Stimulated activated CD4-positive, alpha-beta T cell treated with anti-CD3 and anti-CD28 coated beads, Interleukin-4, amount 100 ng/mL, for 24 hours (primary cell): ENCODE measurements around the gene COMMD3.
"Not testable (repeated sequence)": the region's sequence is repeated elsewhere in the genome, so short reads cannot be mapped to it uniquely, and the experiment has no call there.

Source experiments
- DNase-seq: peaks from one replicate; pipeline ENCODE4 v3.0.0-alpha.2; 2020

Gene COMMD3

GRCh38 chr10:22316286-22317075 is at the start of gene COMMD3:
COMMD3 (plus strand) TSS chr10:22316388; CDS start chr10:22316418, 30 bp downstream.
- peak; percentile 78 for DNase-seq

DNA sequence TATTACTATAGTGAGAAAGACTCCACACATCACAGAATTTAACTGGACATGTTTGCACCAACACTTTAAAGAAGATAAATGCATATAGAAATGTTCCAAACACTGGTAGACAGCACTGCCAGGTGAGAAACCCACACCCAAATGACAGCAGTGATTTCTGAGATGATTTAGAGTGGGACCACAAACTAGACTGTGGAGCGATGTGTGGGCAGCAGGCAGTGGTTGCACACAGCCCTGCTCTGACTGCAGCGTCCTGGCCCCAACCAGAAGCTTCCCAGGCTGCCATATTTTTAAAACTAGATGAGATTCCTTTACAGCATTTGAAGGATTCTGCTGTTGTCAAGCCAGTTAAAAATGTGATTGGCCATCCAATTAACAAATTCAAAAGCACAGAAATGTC is 47.7 kb upstream of the COMMD3 start:
- DNase-seq, result no peak

DNA sequence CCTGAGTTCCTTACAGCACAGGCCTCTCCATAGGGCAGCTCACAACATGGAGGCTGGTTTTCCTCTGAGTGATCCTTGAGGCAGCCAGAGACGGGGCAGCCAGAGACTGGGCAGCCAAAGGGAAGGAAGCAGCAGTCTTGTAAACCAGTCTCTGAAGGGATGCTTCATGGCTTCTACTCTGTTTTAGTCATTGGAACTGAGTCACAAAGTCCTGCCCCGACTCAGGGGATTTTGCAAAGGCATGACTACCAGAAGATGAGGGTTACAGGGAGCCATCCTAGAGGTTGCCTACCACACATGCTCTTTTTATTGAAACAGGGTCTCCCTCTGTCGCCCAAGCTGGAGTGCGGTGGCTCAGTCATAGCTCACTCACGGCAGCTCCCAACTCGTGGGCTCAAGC is 44.4 kb upstream of the COMMD3 start:
- DNase-seq, result no peak

DNA sequence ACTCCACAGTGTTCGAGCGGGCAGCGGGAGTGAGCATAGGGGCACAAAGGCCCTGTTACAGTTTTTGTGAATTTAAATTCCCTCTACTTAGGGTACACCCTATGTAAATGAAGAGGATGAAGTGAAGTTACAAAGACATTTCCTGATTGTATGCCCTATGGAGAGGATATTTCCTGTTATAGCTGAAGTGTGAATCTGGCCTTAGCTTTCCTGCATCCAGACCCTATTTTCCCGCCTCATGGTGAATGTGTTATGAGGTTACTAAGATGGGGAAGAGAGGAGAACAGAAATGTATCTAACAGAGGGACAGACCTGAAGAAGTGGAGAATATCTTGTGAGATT is 37.8 kb upstream of the COMMD3 start:
- DNase-seq, result no peak

GRCh38 chr10:22280078-22280477 is 36.1 kb upstream of the COMMD3 start:
- no peak for DNase-seq

- no peak for DNase-seq
Observed at GRCh38 chr10:22285130-22285529, 31.1 kb upstream of the COMMD3 start.

- no peak for DNase-seq
Observed at GRCh38 chr10:22293747-22294404, 22.3 kb upstream of the COMMD3 start.

DNA sequence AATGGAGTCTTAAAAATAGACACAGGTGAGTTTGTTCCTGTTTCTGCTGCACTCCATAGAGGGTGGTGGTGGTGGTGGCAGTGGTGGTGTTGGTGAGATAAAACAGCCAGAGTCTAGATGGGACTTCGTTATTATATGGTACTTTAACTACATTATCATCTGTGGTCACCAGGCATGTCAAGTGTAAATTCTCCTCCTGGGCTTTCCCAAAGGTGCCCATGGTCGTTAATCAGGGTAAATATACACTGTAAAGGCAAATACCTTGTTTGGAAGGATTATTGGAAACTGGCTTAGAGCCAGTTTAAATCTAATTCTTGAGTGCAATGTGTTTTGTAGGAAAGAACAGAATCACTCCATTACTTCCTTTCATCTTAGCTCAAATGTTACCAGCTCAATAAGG is 21.5 kb upstream of the COMMD3 start:
- DNase-seq, result no peak

DNA sequence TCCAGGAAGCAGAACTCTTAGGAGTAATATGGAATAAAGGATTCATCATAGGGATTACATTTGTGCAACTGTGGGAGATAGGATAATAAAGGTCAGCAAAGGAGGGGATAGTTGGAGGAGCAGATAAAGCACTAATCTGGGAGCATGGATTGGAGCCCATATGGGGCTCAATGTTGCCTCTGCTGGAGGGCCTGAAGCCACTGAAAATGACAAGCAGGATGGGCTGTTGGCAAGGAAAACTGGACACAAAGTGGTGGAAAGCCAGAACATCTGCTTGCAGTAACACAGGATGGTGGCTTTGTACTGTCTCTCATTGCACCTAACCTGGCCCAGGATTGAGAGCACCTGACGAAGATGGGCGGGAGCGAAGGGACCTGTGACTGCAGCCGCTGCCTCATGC is 15.0 kb upstream of the COMMD3 start:
- DNase-seq, result no peak

DNA sequence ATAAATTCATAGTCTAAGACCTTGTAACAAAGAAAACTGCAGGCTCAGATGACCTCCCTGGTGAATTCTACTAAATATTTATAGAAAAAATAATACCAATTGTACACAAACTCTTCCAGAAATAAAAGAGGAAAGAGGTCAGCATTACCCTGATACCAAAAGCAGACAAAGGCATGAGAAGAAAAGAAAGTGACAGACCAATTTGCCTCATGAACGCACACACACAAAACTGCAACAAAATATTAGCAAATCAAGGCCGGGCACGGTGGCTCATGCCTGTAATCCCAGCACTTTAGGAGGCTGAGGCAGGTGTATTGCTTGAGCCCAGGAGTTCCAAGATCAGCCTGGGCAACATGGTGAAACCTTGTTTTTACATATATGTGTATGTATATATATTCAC is 12.7 kb upstream of the COMMD3 start:
- DNase-seq, result no peak

- DNase-seq, result no peak
Observed at GRCh38 chr10:22305721-22306120, 10.5 kb upstream of the COMMD3 start.

DNA sequence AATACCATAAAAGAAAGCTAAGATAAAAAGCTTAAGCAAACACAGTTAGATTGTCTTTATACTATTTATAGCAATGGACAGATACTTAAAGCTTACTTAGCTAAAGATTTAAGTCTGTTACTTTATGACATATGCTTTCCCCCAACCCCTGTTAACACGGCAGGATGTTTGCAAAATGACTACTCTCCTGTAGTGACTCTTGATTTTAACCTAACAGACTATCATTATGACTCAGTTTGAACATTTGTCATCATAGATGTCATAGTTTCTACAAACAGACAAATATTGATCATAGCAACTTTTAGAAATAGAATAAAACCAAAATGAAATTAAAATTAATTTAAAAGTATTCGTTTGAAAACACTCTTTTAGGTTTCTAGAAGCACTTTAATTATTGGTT is 7.8 kb upstream of the COMMD3 start:
- DNase-seq, result peak; percentile 54

GRCh38 chr10:22309180-22310000 is 6.8 kb upstream of the COMMD3 start:
- DNase-seq, result no peak

GRCh38 chr10:22310012-22310411 is 6.2 kb upstream of the COMMD3 start:
- not testable (repeated sequence) for DNase-seq

DNA sequence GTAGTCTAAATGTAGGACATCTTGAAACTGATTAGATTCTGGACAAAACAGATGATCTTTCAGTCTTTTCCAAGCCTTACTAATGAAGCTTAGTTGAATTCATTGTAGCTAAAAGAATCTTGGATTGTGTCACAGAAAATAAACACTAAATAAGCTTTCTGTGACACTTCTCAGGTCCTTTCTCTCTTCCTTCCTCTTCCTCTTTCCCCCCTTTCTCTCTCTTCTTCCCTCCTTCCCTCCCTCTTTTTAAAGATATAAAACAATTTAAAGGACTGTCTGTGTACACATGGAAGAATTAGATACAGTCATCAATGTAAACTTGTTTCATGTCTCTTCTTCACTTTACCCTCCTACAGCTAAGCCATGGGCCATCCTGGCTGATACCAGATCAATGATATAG is 5.3 kb upstream of the COMMD3 start:
- no peak for DNase-seq

DNA sequence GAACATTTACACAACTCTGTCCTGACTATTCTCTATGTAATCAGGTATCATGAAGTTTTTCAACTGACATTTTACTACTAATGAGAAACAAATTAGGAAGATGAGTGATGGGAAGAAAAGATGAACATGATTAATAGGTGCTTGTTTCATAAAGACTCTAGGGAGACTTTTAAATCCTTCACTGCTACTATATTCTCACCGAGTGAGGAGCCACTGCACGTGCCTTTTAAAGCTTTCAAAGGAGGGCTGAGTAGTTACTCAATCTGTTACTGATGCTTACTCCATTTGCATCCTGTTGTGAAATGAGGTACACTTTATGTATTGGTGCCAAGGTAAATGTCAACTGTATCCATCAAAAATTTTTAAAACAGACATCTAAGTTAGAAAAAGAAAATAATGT is 1.3 kb upstream of the COMMD3 start:
- no peak for DNase-seq

DNA sequence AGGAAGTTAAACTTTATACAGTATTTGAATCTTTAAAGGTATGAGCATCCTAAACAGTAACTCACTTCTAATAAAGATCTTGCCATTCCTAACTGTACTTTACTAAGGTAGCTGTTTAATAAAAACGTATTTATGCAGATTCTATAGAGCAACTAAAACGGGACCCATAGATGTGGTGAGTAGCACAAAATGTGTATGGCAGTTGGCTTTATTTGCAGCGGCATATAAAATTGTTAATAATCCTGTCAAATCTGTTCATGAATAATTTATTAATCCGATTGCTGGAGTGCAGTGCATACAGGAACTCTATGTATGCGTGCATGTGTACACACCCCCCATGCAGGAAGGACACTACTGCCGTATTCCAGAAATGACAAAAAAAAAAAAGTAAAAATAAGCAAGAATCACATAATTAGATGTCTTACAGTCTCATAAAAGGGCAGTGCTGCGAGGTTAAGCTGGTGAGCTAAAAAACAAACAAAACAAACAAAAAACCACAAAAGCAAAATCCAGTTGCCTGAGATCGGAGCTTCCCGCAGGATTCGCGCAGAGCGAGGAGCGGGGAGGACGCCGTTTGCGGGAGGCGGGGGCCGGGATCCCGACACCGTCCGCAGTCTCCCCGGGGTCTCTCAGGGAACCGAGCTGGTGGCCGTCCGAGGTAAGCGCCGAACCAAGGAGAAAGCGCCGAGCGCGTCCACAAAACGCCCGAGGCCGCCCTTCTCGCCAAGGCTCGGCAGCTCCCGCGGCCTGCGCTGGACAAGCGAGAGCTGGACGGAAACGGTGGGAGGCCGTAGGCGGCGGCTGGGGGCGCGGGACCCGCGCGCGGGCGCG is 518 bp upstream of the COMMD3 start:
- no peak for DNase-seq

GRCh38 chr10:22317076-22317370 is 835 bp downstream of the COMMD3 start:
- no peak for DNase-seq

DNA sequence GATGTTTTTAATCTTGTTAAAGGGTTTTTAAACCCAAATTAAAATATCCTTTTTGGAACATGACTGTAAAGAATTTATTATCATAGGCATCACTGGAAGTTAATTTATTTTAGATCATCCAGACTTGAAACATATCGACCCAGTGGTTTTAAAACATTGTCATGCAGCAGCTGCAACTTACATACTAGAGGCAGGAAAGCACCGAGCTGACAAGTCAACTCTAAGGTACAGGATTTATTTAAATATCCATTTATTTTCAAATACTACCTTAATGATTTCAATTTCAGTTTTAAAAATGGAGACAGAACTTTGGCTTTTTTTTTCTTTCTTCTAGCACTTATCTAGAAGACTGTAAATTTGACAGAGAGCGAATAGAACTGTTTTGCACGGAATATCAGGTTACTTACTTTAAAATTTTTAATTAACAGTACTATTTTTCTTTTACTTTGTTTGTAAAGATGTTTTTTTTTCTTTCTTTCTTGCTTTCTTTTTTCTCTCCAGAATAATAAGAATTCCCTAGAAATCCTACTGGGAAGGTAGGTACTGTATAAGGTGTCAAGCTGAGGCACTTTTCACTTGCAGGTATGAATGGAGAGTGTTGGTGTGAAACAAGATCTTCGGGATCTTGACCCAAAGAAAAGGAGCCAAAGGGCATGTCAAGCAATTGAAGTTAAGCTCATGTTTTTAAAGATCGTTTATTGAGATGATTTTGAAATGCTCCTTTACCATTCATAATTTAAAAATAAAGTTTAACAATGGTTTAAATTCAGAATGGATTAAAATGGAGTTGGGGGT is 1.8 kb downstream of the COMMD3 start:
- DNase-seq, result no peak

GRCh38 chr10:22318772-22319171 is 2.6 kb downstream of the COMMD3 start:
- DNase-seq, result no peak

- DNase-seq, result no peak
Observed at GRCh38 chr10:22319547-22319979, 3.4 kb downstream of the COMMD3 start.

DNA sequence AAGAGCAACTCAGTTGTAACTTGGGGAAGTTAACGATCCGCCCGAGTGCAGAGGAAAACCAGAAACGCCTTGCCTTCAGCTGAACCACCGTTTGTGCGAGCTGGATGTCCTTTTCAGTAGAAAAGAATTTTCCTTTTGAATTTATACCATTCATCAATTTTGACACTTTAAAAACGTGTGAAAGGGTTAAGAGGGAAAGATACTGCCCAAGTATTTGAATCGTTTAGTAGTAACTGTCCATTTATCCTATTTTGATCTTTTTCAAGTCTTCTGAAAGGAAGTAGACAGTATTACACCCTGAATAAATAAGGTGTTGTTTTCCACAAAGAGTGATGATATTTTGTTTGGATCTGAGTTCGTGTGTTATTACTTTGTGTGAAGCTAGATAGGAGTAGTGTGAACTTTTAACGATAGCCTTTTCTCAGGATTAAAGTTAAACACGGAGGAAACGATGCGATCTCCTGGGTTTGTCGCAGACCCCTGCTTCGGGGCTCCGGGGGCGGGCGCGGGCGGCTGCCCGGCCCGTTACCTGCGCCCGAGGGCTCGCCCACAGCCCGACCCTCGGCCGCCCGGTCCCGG is 3.9 kb downstream of the COMMD3 start:
- DNase-seq, result no peak
